PC-9 (cell line): ENCODE measurements around the gene TMA16. TPM values are rescaled to one million over a fixed set of nuclear protein-coding genes. Genes with fewer than 3 reads are reported as not detected.

Source experiments
- BruUV-seq: library from RNA; stranded (reverse); fragments of 400-500 nt; replicated peaks from 2 replicates; lab custom pipeline; 2021; lab: Mats Ljungman, UMichigan
- CTCF ChIA-PET: fragments of 300-600 bp; sonication (Branson Sonifier 250); formaldehyde crosslinking; loops from one replicate; lab custom pipeline; 2022; ENCODE audit warnings: antibody characterized with exemption; lab: Charles Lee
- POLR2A ChIA-PET: fragments of 300-600 bp; sonication (Branson Sonifier 250); formaldehyde crosslinking; loops from one replicate; lab custom pipeline; 2022; ENCODE audit warnings: antibody characterized with exemption; ENCODE audit not compliant: unreplicated experiment; lab: Charles Lee
- DNase-seq, 2 experiments: peaks; one replicate each; pipeline versions ENCODE4 v3.0.0 to v3.0.0-alpha.2; 2015 to 2022; ENCODE audit warnings: mixed read lengths in 1 of 2
- H2AFZ ChIP-seq: fragments of 200-600 bp; sonication (generic); 2 replicates; pipeline ENCODE4 v1.8.1; 2017; ENCODE audit warnings: antibody characterized with exemption
- H3F3A ChIP-seq: fragments of 200-600 bp; sonication (generic); 2 replicates; pipeline ENCODE4 v1.8.1; 2017; ENCODE audit warnings: antibody characterized with exemption, mild to moderate bottlenecking, low read depth; ENCODE audit not compliant: insufficient read depth
- H3K27ac ChIP-seq: fragments of 200-600 bp; sonication (generic); 2 replicates; pipeline ENCODE4 v1.6.1; 2016; ENCODE audit warnings: mixed run types
- H3K27me3 ChIP-seq: fragments of 200-600 bp; sonication (generic); 2 replicates; pipeline ENCODE4 v1.6.1; 2016; ENCODE audit warnings: low read depth, mixed run types; ENCODE audit not compliant: insufficient read depth
- H3K36me3 ChIP-seq: fragments of 200-600 bp; sonication (generic); 2 replicates; pipeline ENCODE4 v1.6.1; 2016; ENCODE audit warnings: low read depth, mixed run types
- H3K4me1 ChIP-seq: fragments of 200-600 bp; sonication (generic); replicated peaks from 2 replicates; pipeline ENCODE4 v1.6.1; 2016; ENCODE audit warnings: mixed run types; ENCODE audit not compliant: insufficient read depth
- H3K4me2 ChIP-seq: fragments of 200-600 bp; sonication (generic); 2 replicates; pipeline ENCODE4 v1.6.1; 2017; ENCODE audit warnings: mixed run types
- H3K4me3 ChIP-seq: fragments of 200-600 bp; sonication (generic); 2 replicates; pipeline ENCODE4 v1.6.1; 2016; ENCODE audit warnings: mixed run types
- H3K79me2 ChIP-seq: fragments of 200-600 bp; sonication (generic); 2 replicates; pipeline ENCODE4 v1.6.1; 2017; ENCODE audit warnings: low read depth, mixed run types
- H3K9me2 ChIP-seq: fragments of 200-600 bp; sonication (generic); 2 replicates; pipeline ENCODE4 v1.8.1; 2017; ENCODE audit warnings: mild to moderate bottlenecking; ENCODE audit not compliant: insufficient read depth
- H3K9me3 ChIP-seq: fragments of 200-600 bp; sonication (generic); 2 replicates; pipeline ENCODE4 v1.8.1; 2016; ENCODE audit warnings: low read depth; ENCODE audit not compliant: insufficient read depth
- H4K20me1 ChIP-seq: fragments of 200-600 bp; sonication (generic); 2 replicates; pipeline ENCODE4 v1.8.1; 2017; ENCODE audit not compliant: insufficient read depth
- CTCF ChIP-seq: fragments of 200-600 bp; sonication (generic); conservative IDR thresholded peaks from 2 replicates; pipeline ENCODE4 v1.6.1; 2017; ENCODE audit warnings: mixed run types, antibody characterized with exemption, mild to moderate bottlenecking, moderate library complexity
- EZH2 ChIP-seq: fragments of 200-600 bp; sonication (generic); IDR thresholded peaks from 2 replicates; pipeline ENCODE4 v1.8.0; 2017; ENCODE audit warnings: antibody characterized with exemption, low read depth
- intact Hi-C: fragments of 100-400 bp; cut with micrococcal nuclease; formaldehyde crosslinking; loops from one replicate; pipeline ENCODE4 v1.10.0; 2022; ENCODE audit not compliant: unreplicated experiment
- total RNA-seq: library from RNA; stranded (reverse); gene quantifications from 2 replicates; pipeline ENCODE4 v1.2.3, GENCODE V29; 2021

Gene TMA16
- total RNA-seq, 1 experiment from 2014 or later: 36.8 TPM

DNA sequence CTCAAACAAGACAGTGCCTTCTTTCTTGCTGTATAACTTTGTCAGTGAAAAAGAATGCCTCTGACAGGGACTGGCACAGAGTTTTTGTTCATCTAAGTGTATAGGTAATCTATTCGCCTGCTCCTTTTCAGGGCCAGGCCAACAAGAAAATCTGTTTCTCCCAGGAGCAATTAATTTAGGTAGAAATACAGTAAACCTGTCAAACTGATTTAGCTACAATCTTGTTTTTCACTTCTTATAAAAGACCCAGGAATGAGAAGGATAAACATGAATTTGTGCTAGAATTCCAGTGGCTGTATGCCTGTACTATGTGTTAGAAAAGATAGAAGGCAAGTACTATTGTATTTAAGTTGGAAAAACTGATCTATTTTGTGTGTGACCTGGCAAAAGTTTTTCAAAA is 6.1 kb downstream of the TMA16 start:
- no peaks in the 10 kb centered on the region for H3F3A ChIP-seq
- H3K9me2 ChIP-seq: no peaks in the 10 kb centered on the region
- TF ChIP-seq EZH2: no peak
- TF ChIP-seq CTCF: no peak
- H3K9me3 ChIP-seq: no peaks in the 10 kb centered on the region
- no peaks in the 10 kb centered on the region for H3K36me3 ChIP-seq
- H3K4me3 ChIP-seq: no peak overlapping the region
- peaks cover 26% of the 10 kb centered on the region for H4K20me1 ChIP-seq
- DNase-seq: no peak
- H3K79me2 ChIP-seq: peaks cover 96% of the 10 kb centered on the region
- H3K4me2 ChIP-seq: no peak overlapping the region
- H3K4me1 ChIP-seq: no peaks in the 10 kb centered on the region; the same call in 1 of the 2 replicates
- no TSS peak for BruUV-seq
- ChIA-PET POLR2A (no interaction called here), CTCF (no interaction called here)
- H3K27ac ChIP-seq: no peak overlapping the region
- intact Hi-C loops: no loop called here
- no peak overlapping the region for H2AFZ ChIP-seq
- no peaks in the 10 kb centered on the region for H3K27me3 ChIP-seq

- CTCF ChIA-PET: no interaction called here
These were observed 10.9 kb downstream of the TMA16 start for GRCh38 chr4:163505374-163505773.

GRCh38 chr4:163515198-163515597 is 20.7 kb downstream of the TMA16 start:
- Histone ChIP-seq H4K20me1 (no peaks in the 10 kb centered on the region; the same call in 1 of the 2 replicates), H3K36me3 (0 out of 2 replicates have a peak, but pooled peaks cover 9% of the 10 kb centered on the region), H3F3A (no peaks in the 10 kb centered on the region), H3K9me3 (no peaks in the 10 kb centered on the region), H3K4me1 (no peaks in the 10 kb centered on the region), H2AFZ (no peak overlapping the region), H3K4me2 (no peak overlapping the region), H3K4me3 (no peak overlapping the region), H3K27ac (no peak overlapping the region), H3K79me2 (peaks cover 4% of the 10 kb centered on the region; the same call in 1 of the 2 replicates), H3K27me3 (no peaks in the 10 kb centered on the region), H3K9me2 (no peaks in the 10 kb centered on the region)
- intact Hi-C loops: no loop called here
- DNase-seq: no peak
- ChIA-PET CTCF (no interaction called here), POLR2A (no interaction called here)
- BruUV-seq: no TSS peak
- TF ChIP-seq EZH2 (no peak), CTCF (no peak)

More at GRCh38 chr4:163505374-163505773, 10.9 kb downstream of the TMA16 start:
- Histone ChIP-seq H4K20me1 (peaks cover 25% of the 10 kb centered on the region), H3K9me3 (no peaks in the 10 kb centered on the region), H3K4me1 (no peaks in the 10 kb centered on the region), H3K4me2 (no peak overlapping the region), H3K79me2 (peaks cover 63% of the 10 kb centered on the region), H3K27ac (no peak overlapping the region), H2AFZ (no peak overlapping the region), H3F3A (no peaks in the 10 kb centered on the region), H3K9me2 (no peaks in the 10 kb centered on the region), H3K4me3 (no peak overlapping the region), H3K27me3 (no peaks in the 10 kb centered on the region), H3K36me3 (0 out of 2 replicates have a peak, but pooled peaks cover 2% of the 10 kb centered on the region)
- POLR2A ChIA-PET: no interaction called here
- no TSS peak for BruUV-seq
- no peak for TF ChIP-seq CTCF
- no peak for TF ChIP-seq EZH2
- DNase-seq: no peak
- intact Hi-C loops: no loop called here
